Osteoblast (primary cell): ENCODE results near the gene MTRR. TPM values are rescaled to one million over a fixed set of nuclear protein-coding genes. Genes with fewer than 3 reads are reported as not detected.

Source experiments
- DNase-seq: peaks from one replicate; pipeline ENCODE4 v3.0.0; 2011; ENCODE audit warnings: low spot score, mixed read lengths; ENCODE audit not compliant: insufficient read length; ENCODE audit errors: missing footprints
- H2AFZ ChIP-seq: 2 replicates; pipeline ENCODE4 v1.6.0; 2011; ENCODE audit warnings: mild to moderate bottlenecking, low read length
- H3K27ac ChIP-seq: 2 replicates; pipeline ENCODE4 v1.5.1; 2011; ENCODE audit warnings: mild to moderate bottlenecking, low read depth, low read length, moderate library complexity
- H3K27me3 ChIP-seq: 2 replicates; pipeline ENCODE4 v1.6.0; 2012; ENCODE audit warnings: mild to moderate bottlenecking, control low read depth, inconsistent platforms, low read length, moderate library complexity; ENCODE audit not compliant: insufficient read depth
- H3K36me3 ChIP-seq: 2 replicates; pipeline ENCODE4 v1.5.1; 2011; ENCODE audit warnings: mild to moderate bottlenecking, low read length, control low read depth, moderate library complexity; ENCODE audit not compliant: insufficient read depth
- H3K4me1 ChIP-seq: 2 replicates; pipeline ENCODE4 v1.5.1; 2011; ENCODE audit warnings: mild to moderate bottlenecking, low read length, control low read depth, moderate library complexity; ENCODE audit not compliant: insufficient read depth
- H3K4me2 ChIP-seq: 2 replicates; pipeline ENCODE4 v1.6.0; 2011; ENCODE audit warnings: mild to moderate bottlenecking, low read length; ENCODE audit not compliant: insufficient read depth
- H3K4me3 ChIP-seq: fragments of 200-600 bp; sonication (generic); 3 replicates; pipeline ENCODE4 v1.5.1; 2012; ENCODE audit warnings: mild to moderate bottlenecking, low read length, inconsistent platforms; ENCODE audit not compliant: insufficient read depth
- H3K79me2 ChIP-seq: 2 replicates; pipeline ENCODE4 v1.6.0; 2012; ENCODE audit warnings: mild to moderate bottlenecking, low read length, control low read depth, inconsistent platforms; ENCODE audit not compliant: insufficient read depth
- H3K9me3 ChIP-seq: 2 replicates; pipeline ENCODE4 v1.5.1; 2011; ENCODE audit warnings: low read depth, low read length, control low read depth
- H4K20me1 ChIP-seq: 2 replicates; pipeline ENCODE4 v1.6.0; 2012; ENCODE audit warnings: mild to moderate bottlenecking, low read length, control low read depth; ENCODE audit not compliant: insufficient read depth
- CTCF ChIP-seq: IDR thresholded peaks from 2 replicates; pipeline ENCODE4 v1.5.1; 2011; ENCODE audit warnings: mild to moderate bottlenecking, low read depth, low read length, moderate library complexity; ENCODE audit errors: extremely low read depth
- total RNA-seq: library from RNA; depleted of rRNA; stranded (reverse); fragments of >200 nt; gene quantifications from 2 replicates; pipeline ENCODE4 v1.2.3, GENCODE V29; 2012

MTRR gene
- total RNA-seq, 1 donor = 36.6 TPM

- Histone ChIP-seq H3K27me3 (no peaks in the 10 kb centered on the region), H3K27ac (peak overlapping the region; percentile 78), H3K36me3 (no peaks in the 10 kb centered on the region), H3K4me1 (peaks cover 17% of the 10 kb centered on the region), H3K4me2 (peak overlapping the region; percentile 69), H4K20me1 (no peaks in the 10 kb centered on the region), H3K4me3 (no peak overlapping the region), H2AFZ (peak overlapping the region; percentile 68), H3K79me2 (no peaks in the 10 kb centered on the region), H3K9me3 (peaks cover 2% of the 10 kb centered on the region)
- TF ChIP-seq CTCF = peak; percentile 17
- DNase-seq = peak; percentile 53
Measured at GRCh38 chr5:7916171-7916804, 47.3 kb downstream of the MTRR start.

- no peak for TF ChIP-seq CTCF
- Histone ChIP-seq H3K4me2 (no peak overlapping the region), H3K9me3 (peaks cover under 1% of the 10 kb centered on the region), H3K79me2 (no peaks in the 10 kb centered on the region), H3K27ac (peak overlapping the region; percentile 78), H3K27me3 (no peaks in the 10 kb centered on the region), H4K20me1 (no peaks in the 10 kb centered on the region), H3K4me1 (peaks cover 17% of the 10 kb centered on the region), H3K4me3 (no peak overlapping the region), H2AFZ (no peak overlapping the region), H3K36me3 (no peaks in the 10 kb centered on the region)
- no peak for DNase-seq
Measured at GRCh38 chr5:7917130-7918123, 48.5 kb downstream of the MTRR start.

GRCh38 chr5:7925961-7926695, 57.2 kb downstream of the MTRR start:
- Histone ChIP-seq H3K36me3 (no peaks in the 10 kb centered on the region), H3K9me3 (no peaks in the 10 kb centered on the region), H3K27ac (peak overlapping the region; percentile 96), H3K27me3 (no peaks in the 10 kb centered on the region), H3K79me2 (no peaks in the 10 kb centered on the region), H4K20me1 (peaks cover 2% of the 10 kb centered on the region), H3K4me1 (peaks cover 22% of the 10 kb centered on the region), H3K4me3 (no peak overlapping the region), H2AFZ (peak overlapping the region; percentile 71), H3K4me2 (peak overlapping the region; percentile 64)
- no peak for TF ChIP-seq CTCF
- DNase-seq = peak; percentile 91
